ENCODE results near the gene HTT-AS.
"Not testable (repeated sequence)": the region's sequence is repeated elsewhere in the genome, so short reads cannot be mapped to it uniquely, and the experiment has no call there.

HTT-AS gene

GRCh38 chr4:3059943-3060342 is 14.4 kb downstream of the HTT-AS start:
- Histone ChIP-seq H3K9me2 (ENCODE audit: low read depth, low read length) (no peaks in the 10 kb centered on the region), H3K36me3 (ENCODE audit: insufficient read depth, low read length) (no peaks in the 10 kb centered on the region), H2AFZ (ENCODE audit: low read length) (no peak overlapping the region), H3K4me1 (ENCODE audit: insufficient read depth, low read length, severe bottlenecking) (no peaks in the 10 kb centered on the region), H3K4me3 (ENCODE audit: low read depth, low read length, poor library complexity, severe bottlenecking) (no peak overlapping the region), H3K27me3 (ENCODE audit: insufficient read depth, low read length) (no peaks in the 10 kb centered on the region), H3F3A (ENCODE audit: insufficient read depth, low read length) (no peaks in the 10 kb centered on the region), H3K4me2 (ENCODE audit: low read length) (no peak overlapping the region), H3K27ac (ENCODE audit: low read depth, low read length, poor library complexity, severe bottlenecking) (no peak overlapping the region), H3K79me2 (ENCODE audit: insufficient read depth, low read length) (no peaks in the 10 kb centered on the region), H4K20me1 (ENCODE audit: insufficient read depth, low read length) (no peaks in the 10 kb centered on the region), H3K9ac (ENCODE audit: low read length) (no peak overlapping the region), H3K9me3 (ENCODE audit: low read length) (no peaks in the 10 kb centered on the region)
- TF ChIP-seq EZH2 (IDR thresholded peaks at IDR 0.05; ENCODE audit: borderline replicate concordance, low read length) (no peak), CTCF (IDR thresholded peaks at IDR 0.05; ENCODE audit: low read length) (no peak)

GRCh38 chr4:3054169-3054759 is 20.1 kb downstream of the HTT-AS start:
- no peaks in the 10 kb centered on the region for H4K20me1 ChIP-seq (ENCODE audit: insufficient read depth, low read length)
- H3K79me2 ChIP-seq (ENCODE audit: insufficient read depth, low read length): no peaks in the 10 kb centered on the region
- H3K9me2 ChIP-seq (ENCODE audit: low read depth, low read length): no peaks in the 10 kb centered on the region
- H3F3A ChIP-seq (ENCODE audit: insufficient read depth, low read length): no peaks in the 10 kb centered on the region
- H3K4me2 ChIP-seq (ENCODE audit: low read length): no peak overlapping the region
- no peaks in the 10 kb centered on the region for H3K9me3 ChIP-seq (ENCODE audit: low read length)
- no peaks in the 10 kb centered on the region for H3K36me3 ChIP-seq (ENCODE audit: insufficient read depth, low read length)
- H3K27me3 ChIP-seq (ENCODE audit: insufficient read depth, low read length): no peaks in the 10 kb centered on the region
- no peak overlapping the region for H3K4me3 ChIP-seq (ENCODE audit: low read depth, low read length, poor library complexity, severe bottlenecking)
- H3K27ac ChIP-seq (ENCODE audit: low read depth, low read length, poor library complexity, severe bottlenecking): no peak overlapping the region
- TF ChIP-seq CTCF (IDR thresholded peaks at IDR 0.05; ENCODE audit: low read length) (no peak), EZH2 (IDR thresholded peaks at IDR 0.05; ENCODE audit: borderline replicate concordance, low read length) (no peak)
- H3K9ac ChIP-seq (ENCODE audit: low read length): no peak overlapping the region
- H3K4me1 ChIP-seq (ENCODE audit: insufficient read depth, low read length, severe bottlenecking): no peaks in the 10 kb centered on the region
- H2AFZ ChIP-seq (ENCODE audit: low read length): no peak overlapping the region

GRCh38 chr4:3051141-3051897 is 23.0 kb downstream of the HTT-AS start:
- H2AFZ ChIP-seq (ENCODE audit: low read length); H3K4me3 ChIP-seq (ENCODE audit: low read depth, low read length, poor library complexity, severe bottlenecking); H3K27me3 ChIP-seq (ENCODE audit: insufficient read depth, low read length); H3K36me3 ChIP-seq (ENCODE audit: insufficient read depth, low read length); H3K9ac ChIP-seq (ENCODE audit: low read length); H3F3A ChIP-seq (ENCODE audit: insufficient read depth, low read length); H3K9me3 ChIP-seq (ENCODE audit: low read length); H3K4me2 ChIP-seq (ENCODE audit: low read length); H3K79me2 ChIP-seq (ENCODE audit: insufficient read depth, low read length); H3K27ac ChIP-seq (ENCODE audit: low read depth, low read length, poor library complexity, severe bottlenecking); H3K9me2 ChIP-seq (ENCODE audit: low read depth, low read length); H4K20me1 ChIP-seq (ENCODE audit: insufficient read depth, low read length): not testable (repeated sequence)
- peaks cover 12% of the 10 kb centered on the region for H3K4me1 ChIP-seq (ENCODE audit: insufficient read depth, low read length, severe bottlenecking)

Data from OCI-LY1 (cell line).